HFFc6 (cell line): ENCODE measurements around the gene KIF5C. TPM values are rescaled to one million over a fixed set of nuclear protein-coding genes. Genes with fewer than 3 reads are reported as not detected.

Source experiments
- DNase-seq: peaks from one replicate; pipeline ENCODE4 v3.0.0-alpha.2; 2018
- H3K27ac Mint-ChIP-seq: 2 replicates; pipeline ENCODE4 v1.8.0; 2020; ENCODE audit warnings: mild to moderate bottlenecking, mixed read lengths
- H3K27me3 Mint-ChIP-seq: 2 replicates; pipeline ENCODE4 v1.8.0; 2021; ENCODE audit warnings: mild to moderate bottlenecking, moderate library complexity, mixed read lengths; ENCODE audit not compliant: insufficient read depth
- H3K36me3 Mint-ChIP-seq: 2 replicates; pipeline ENCODE4 v1.8.0; 2021; ENCODE audit warnings: low read depth, mixed read lengths
- H3K4me1 Mint-ChIP-seq: 2 replicates; pipeline ENCODE4 v1.8.0; 2020; ENCODE audit warnings: low read depth, mixed read lengths
- H3K4me3 Mint-ChIP-seq: 2 replicates; pipeline ENCODE4 v1.8.0; 2020; ENCODE audit warnings: mild to moderate bottlenecking, moderate library complexity, mixed read lengths
- H3K9me3 Mint-ChIP-seq: 2 replicates; pipeline ENCODE4 v1.8.0; 2020; ENCODE audit warnings: mild to moderate bottlenecking, mixed read lengths
- total RNA-seq, 6 experiments: library from RNA; stranded (reverse); fragmentation: NEBNext Ultra II Directional; extraction: Animal tissue kit (Norgen Biotek cat#: 25700); gene quantifications; 2 replicates in 1 of 6; 3 replicates in 5 of 6; pipeline ENCODE4 v1.2.3, GENCODE V29; 2021
- TF ChIP-seq, protein P1 (sequence below): fragments of 200-600 bp; sonication (generic); IDR thresholded peaks from 2 replicates; pipeline ENCODE4 v1.5.0; 2021; ENCODE audit warnings: antibody characterized with exemption, mild to moderate bottlenecking

Gene KIF5C
- total RNA-seq, 6 experiments from 2014 or later = 0.38 to 1.0 (median 0.54) TPM

DNA sequence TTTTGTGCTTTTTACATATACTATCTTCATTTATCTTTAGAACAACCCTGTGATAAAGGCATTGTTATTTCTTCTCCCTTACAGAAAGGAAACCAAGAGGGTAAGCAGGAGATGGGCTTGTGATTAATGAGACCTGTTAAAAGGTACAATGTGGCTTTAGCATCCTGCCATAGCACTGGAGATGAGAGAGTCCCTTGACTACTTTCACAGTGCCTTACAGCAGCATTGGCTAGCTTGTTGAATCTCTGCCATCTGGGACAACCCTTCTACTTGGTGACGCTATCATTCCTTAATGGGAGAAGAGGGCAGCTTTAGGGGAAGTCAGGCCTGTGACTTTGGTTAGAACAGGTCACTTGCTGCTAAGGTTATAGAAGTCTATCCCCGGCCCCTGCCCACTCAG, 95.4 kb downstream of the KIF5C start:
- no peak overlapping the region for H3K4me3 Mint-ChIP-seq
- H3K27ac Mint-ChIP-seq = no peak overlapping the region
- no peak for DNase-seq
- H3K36me3 Mint-ChIP-seq = no peaks in the 10 kb centered on the region
- H3K9me3 Mint-ChIP-seq = no peaks in the 10 kb centered on the region
- TF ChIP-seq, protein P1, sequence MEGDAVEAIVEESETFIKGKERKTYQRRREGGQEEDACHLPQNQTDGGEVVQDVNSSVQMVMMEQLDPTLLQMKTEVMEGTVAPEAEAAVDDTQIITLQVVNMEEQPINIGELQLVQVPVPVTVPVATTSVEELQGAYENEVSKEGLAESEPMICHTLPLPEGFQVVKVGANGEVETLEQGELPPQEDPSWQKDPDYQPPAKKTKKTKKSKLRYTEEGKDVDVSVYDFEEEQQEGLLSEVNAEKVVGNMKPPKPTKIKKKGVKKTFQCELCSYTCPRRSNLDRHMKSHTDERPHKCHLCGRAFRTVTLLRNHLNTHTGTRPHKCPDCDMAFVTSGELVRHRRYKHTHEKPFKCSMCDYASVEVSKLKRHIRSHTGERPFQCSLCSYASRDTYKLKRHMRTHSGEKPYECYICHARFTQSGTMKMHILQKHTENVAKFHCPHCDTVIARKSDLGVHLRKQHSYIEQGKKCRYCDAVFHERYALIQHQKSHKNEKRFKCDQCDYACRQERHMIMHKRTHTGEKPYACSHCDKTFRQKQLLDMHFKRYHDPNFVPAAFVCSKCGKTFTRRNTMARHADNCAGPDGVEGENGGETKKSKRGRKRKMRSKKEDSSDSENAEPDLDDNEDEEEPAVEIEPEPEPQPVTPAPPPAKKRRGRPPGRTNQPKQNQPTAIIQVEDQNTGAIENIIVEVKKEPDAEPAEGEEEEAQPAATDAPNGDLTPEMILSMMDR = no peak
- H3K27me3 Mint-ChIP-seq = peaks cover 26% of the 10 kb centered on the region
- no peaks in the 10 kb centered on the region for H3K4me1 Mint-ChIP-seq

DNA sequence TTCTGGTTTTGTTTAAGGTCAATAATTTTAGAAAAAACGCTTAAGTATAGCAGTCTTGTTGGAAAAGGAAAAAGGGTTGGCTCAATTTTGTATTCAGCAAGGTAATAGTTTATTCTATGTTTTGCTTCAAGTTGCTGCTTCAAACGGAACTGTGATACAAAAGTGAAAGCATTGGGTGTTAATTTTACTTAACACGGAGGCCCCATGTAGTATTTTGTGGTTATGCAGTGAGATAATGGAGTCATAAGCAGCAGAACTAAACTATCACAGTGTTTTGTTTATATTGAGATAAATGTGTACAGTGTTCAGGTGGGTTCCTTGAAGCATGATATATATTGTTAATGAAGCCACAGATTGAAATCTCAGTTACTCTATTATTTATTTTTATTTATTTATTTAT, 96.5 kb downstream of the KIF5C start:
- no peak for DNase-seq
- TF ChIP-seq, protein P1 = no peak
- H3K27ac Mint-ChIP-seq = no peak overlapping the region
- no peaks in the 10 kb centered on the region for H3K9me3 Mint-ChIP-seq
- peaks cover 21% of the 10 kb centered on the region for H3K27me3 Mint-ChIP-seq
- no peaks in the 10 kb centered on the region for H3K4me1 Mint-ChIP-seq
- H3K36me3 Mint-ChIP-seq = no peaks in the 10 kb centered on the region
- no peak overlapping the region for H3K4me3 Mint-ChIP-seq

DNA sequence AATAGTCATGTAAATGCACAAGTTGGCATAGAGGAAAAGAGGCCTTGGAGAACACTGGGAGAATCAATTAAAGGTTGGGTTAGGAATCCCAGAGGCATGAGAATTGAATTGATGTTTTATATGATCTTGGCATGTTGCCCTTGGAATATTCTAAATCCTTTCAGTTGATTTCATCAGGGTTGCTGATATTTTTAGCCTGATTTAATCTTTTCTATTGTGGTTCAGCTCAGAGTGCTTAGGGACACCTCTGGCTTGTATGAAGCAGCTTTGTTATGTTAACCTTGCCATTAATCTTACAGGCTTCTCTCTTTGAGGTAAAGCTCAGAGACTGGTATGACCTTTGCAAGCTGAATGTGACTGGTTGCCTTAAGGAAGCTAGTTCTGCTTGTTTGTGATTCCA, 99.1 kb downstream of the KIF5C start:
- Mint-ChIP-seq H3K27me3 (peaks cover 32% of the 10 kb centered on the region), H3K9me3 (no peaks in the 10 kb centered on the region), H3K27ac (no peak overlapping the region), H3K36me3 (no peaks in the 10 kb centered on the region), H3K4me3 (no peak overlapping the region), H3K4me1 (no peaks in the 10 kb centered on the region)
- TF ChIP-seq, protein P1 = no peak
- no peak for DNase-seq

DNA sequence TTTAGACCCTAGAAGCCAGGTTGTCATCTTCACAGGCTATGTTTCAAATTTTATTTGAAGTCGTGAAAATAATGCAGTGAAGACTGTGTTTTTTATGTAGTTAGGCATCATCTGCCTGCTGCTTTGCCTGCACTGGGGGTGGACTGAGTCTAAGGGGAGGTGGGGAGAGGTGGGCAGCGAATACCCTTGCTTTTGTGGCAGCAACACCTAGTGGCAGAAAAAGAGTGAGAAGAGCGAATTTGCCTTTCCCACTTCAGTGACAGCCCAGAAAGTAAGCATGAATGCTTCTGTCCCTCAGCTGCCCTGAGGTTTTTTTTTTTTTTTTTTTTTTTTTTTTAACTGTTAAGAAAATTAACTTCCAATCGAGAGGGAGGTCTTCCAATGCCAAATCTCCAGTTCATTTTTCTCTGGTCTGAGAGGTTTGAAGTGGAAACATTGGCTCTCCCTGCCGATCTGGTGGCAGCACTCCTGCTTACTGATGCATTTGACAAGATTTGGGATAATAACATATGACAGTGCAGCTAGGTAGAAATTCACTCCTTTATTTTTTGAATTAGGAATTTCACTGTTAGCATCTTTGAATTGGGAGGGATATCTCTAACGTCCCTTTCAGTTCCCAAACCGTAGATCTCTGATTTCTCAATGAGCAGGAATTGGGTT, 103.1 kb downstream of the KIF5C start:
- H3K36me3 Mint-ChIP-seq = no peaks in the 10 kb centered on the region

DNA sequence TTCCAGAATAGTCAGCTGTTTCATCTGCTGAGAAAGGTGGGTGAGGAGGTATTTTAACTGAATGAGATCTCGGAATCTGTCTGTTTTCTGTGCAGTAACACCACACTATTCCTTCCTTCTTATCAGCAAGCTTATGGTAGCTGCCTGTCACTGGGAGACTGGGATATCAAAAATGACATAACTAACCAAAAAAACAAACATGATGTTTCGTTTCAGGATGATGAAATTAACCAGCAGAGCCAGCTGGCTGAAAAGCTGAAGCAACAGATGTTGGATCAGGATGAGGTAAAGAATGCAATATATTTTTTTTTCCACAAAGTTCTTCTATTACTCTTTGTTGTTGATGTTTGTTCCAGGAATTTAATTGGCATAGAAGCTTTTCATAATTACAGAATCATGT, 103.7 kb downstream of the KIF5C start:
- H3K27ac Mint-ChIP-seq = no peak overlapping the region
- peaks cover 6% of the 10 kb centered on the region; the same call in 1 of the 2 replicates for H3K4me1 Mint-ChIP-seq
- H3K4me3 Mint-ChIP-seq = no peak overlapping the region
- peaks cover 18% of the 10 kb centered on the region for H3K27me3 Mint-ChIP-seq
- TF ChIP-seq, protein P1 = no peak
- H3K9me3 Mint-ChIP-seq = no peaks in the 10 kb centered on the region
- no peaks in the 10 kb centered on the region for H3K36me3 Mint-ChIP-seq
- DNase-seq = no peak

More for the DNA sequence above, 103.1 kb downstream of the KIF5C start:
- Mint-ChIP-seq H3K9me3 (no peaks in the 10 kb centered on the region), H3K27me3 (peaks cover 22% of the 10 kb centered on the region), H3K27ac (no peak overlapping the region), H3K4me3 (no peak overlapping the region), H3K4me1 (peaks cover 6% of the 10 kb centered on the region; the same call in 1 of the 2 replicates)
- TF ChIP-seq, protein P1 = peak; percentile 12; the same call in 1 of the 2 replicates
- no peak for DNase-seq
